Activated naive CD8-positive, alpha-beta T cell treated with anti-CD3 and anti-CD28 coated beads, Interleukin-2, amount 50 U/mL, for 24 hours (primary cell): ENCODE results near the gene LTB.

ENCODE experiments used
- ATAC-seq: fragments of 150-1000 bp; cut with Tn5 transposase; one replicate; pipeline ENCODE4 v1.10.0; 2021
- DNase-seq: peaks from one replicate; pipeline ENCODE4 v3.0.0; 2021
- H3K27ac Mint-ChIP-seq: one replicate; pipeline ENCODE4 v1.8.0; 2021; ENCODE audit warnings: mild to moderate bottlenecking, mixed read lengths
- H3K27me3 Mint-ChIP-seq: one replicate; pipeline ENCODE4 v1.8.0; 2021; ENCODE audit warnings: mixed read lengths
- H3K36me3 Mint-ChIP-seq: one replicate; pipeline ENCODE4 v1.8.0; 2021; ENCODE audit warnings: low read depth, mixed read lengths
- H3K4me1 Mint-ChIP-seq: one replicate; pipeline ENCODE4 v1.8.0; 2021; ENCODE audit warnings: mixed read lengths
- H3K4me3 Mint-ChIP-seq: one replicate; pipeline ENCODE4 v1.8.0; 2021; ENCODE audit warnings: mild to moderate bottlenecking, moderate library complexity, mixed read lengths
- H3K9me3 Mint-ChIP-seq: one replicate; pipeline ENCODE4 v1.8.0; 2021; ENCODE audit warnings: mixed read lengths

Gene LTB

GRCh38 chr6:31575335-31575901 is 6.8 kb downstream of the LTB start, which contains the start of gene TNF:
TSS of gene TNF (plus strand) at chr6:31575565. CDS start at chr6:31575742, 177 bp downstream.
- H3K4me3 Mint-ChIP-seq = peak within 1 kb of the TSS; percentile 99
- H3K27me3 Mint-ChIP-seq = no peaks in the 10 kb centered on the region
- DNase-seq (peak; percentile 84), ATAC-seq (peak; percentile 13)
- peaks cover 57% of the 10 kb centered on the region for H3K36me3 Mint-ChIP-seq
- H3K27ac Mint-ChIP-seq = peak within 1 kb of the TSS; percentile 97
- H3K9me3 Mint-ChIP-seq = no peaks in the 10 kb centered on the region
- H3K4me1 Mint-ChIP-seq = peaks cover 87% of the 10 kb centered on the region

- DNase-seq = peak; percentile 62
- peak overlapping the region; percentile 99 for H3K4me3 Mint-ChIP-seq
- no peak for ATAC-seq
- H3K9me3 Mint-ChIP-seq = no peaks in the 10 kb centered on the region
- no peaks in the 10 kb centered on the region for H3K27me3 Mint-ChIP-seq
- H3K4me1 Mint-ChIP-seq = peaks cover 87% of the 10 kb centered on the region
- peaks cover 56% of the 10 kb centered on the region for H3K36me3 Mint-ChIP-seq
- H3K27ac Mint-ChIP-seq = peak overlapping the region; percentile 97
Measured at GRCh38 chr6:31574106-31575061, 7.8 kb downstream of the LTB start.

- peaks cover 47% of the 10 kb centered on the region for H3K36me3 Mint-ChIP-seq
- H3K9me3 Mint-ChIP-seq = no peaks in the 10 kb centered on the region
- peaks cover 87% of the 10 kb centered on the region for H3K4me1 Mint-ChIP-seq
- H3K27ac Mint-ChIP-seq = peak overlapping the region; percentile 97
- DNase-seq (no peak), ATAC-seq (no peak)
- H3K4me3 Mint-ChIP-seq = peak overlapping the region; percentile 99
- H3K27me3 Mint-ChIP-seq = no peaks in the 10 kb centered on the region
Measured at GRCh38 chr6:31573239-31574105, 8.8 kb downstream of the LTB start.

GRCh38 chr6:31572041-31572911 is 9.9 kb downstream of the LTB start, which contains the start of gene LTA:
TSS of gene LTA (plus strand) at chr6:31572289. CDS start at chr6:31572743, 454 bp downstream.
- H3K36me3 Mint-ChIP-seq = peaks cover 37% of the 10 kb centered on the region
- no peaks in the 10 kb centered on the region for H3K27me3 Mint-ChIP-seq
- DNase-seq (peak; percentile 82), ATAC-seq (peak; percentile 49)
- peak within 1 kb of the TSS; percentile 97 for H3K27ac Mint-ChIP-seq
- H3K4me1 Mint-ChIP-seq = peaks cover 94% of the 10 kb centered on the region
- no peaks in the 10 kb centered on the region for H3K9me3 Mint-ChIP-seq
- H3K4me3 Mint-ChIP-seq = peak within 1 kb of the TSS; percentile 99

- ATAC-seq (no peak), DNase-seq (no peak)
- peaks cover 24% of the 10 kb centered on the region for H3K36me3 Mint-ChIP-seq
- peak overlapping the region; percentile 10 for H3K4me3 Mint-ChIP-seq
- H3K27me3 Mint-ChIP-seq = no peaks in the 10 kb centered on the region
- peak overlapping the region; percentile 72 for H3K27ac Mint-ChIP-seq
- peaks cover 90% of the 10 kb centered on the region for H3K4me1 Mint-ChIP-seq
- no peaks in the 10 kb centered on the region for H3K9me3 Mint-ChIP-seq
Measured at GRCh38 chr6:31569861-31570536, 12.2 kb downstream of the LTB start.

GRCh38 chr6:31568537-31568961 is 13.7 kb downstream of the LTB start:
- Mint-ChIP-seq H3K4me3 (peak overlapping the region; percentile 46), H3K9me3 (no peaks in the 10 kb centered on the region), H3K27me3 (no peaks in the 10 kb centered on the region), H3K4me1 (peaks cover 86% of the 10 kb centered on the region), H3K27ac (peak overlapping the region; percentile 85), H3K36me3 (peaks cover 24% of the 10 kb centered on the region)
- DNase-seq (peak; percentile 69), ATAC-seq (peak; percentile 66)

- Mint-ChIP-seq H3K36me3 (peaks cover 20% of the 10 kb centered on the region), H3K27me3 (no peaks in the 10 kb centered on the region), H3K4me1 (peaks cover 86% of the 10 kb centered on the region), H3K27ac (peak overlapping the region; percentile 85), H3K9me3 (no peaks in the 10 kb centered on the region), H3K4me3 (peak overlapping the region; percentile 46)
- DNase-seq (no peak), ATAC-seq (peak; percentile 14)
Measured at GRCh38 chr6:31567531-31568370, 14.5 kb downstream of the LTB start.

GRCh38 chr6:31560697-31561058 is 21.5 kb downstream of the LTB start:
- no peaks in the 10 kb centered on the region for H3K9me3 Mint-ChIP-seq
- ATAC-seq (no peak), DNase-seq (no peak)
- peak overlapping the region; percentile 63 for H3K4me3 Mint-ChIP-seq
- peaks cover 4% of the 10 kb centered on the region for H3K27me3 Mint-ChIP-seq
- peak overlapping the region; percentile 96 for H3K27ac Mint-ChIP-seq
- H3K36me3 Mint-ChIP-seq = peaks cover 45% of the 10 kb centered on the region
- peaks cover 95% of the 10 kb centered on the region for H3K4me1 Mint-ChIP-seq

- Mint-ChIP-seq H3K36me3 (peaks cover 39% of the 10 kb centered on the region), H3K27me3 (peaks cover 4% of the 10 kb centered on the region), H3K9me3 (no peaks in the 10 kb centered on the region), H3K4me3 (peak overlapping the region; percentile 63), H3K4me1 (peaks cover 89% of the 10 kb centered on the region), H3K27ac (peak overlapping the region; percentile 96)
- peak; percentile 71 for DNase-seq
- peak; percentile 47 for ATAC-seq
Measured at GRCh38 chr6:31559958-31560696, 22.1 kb downstream of the LTB start.

GRCh38 chr6:31559606-31559957 is 22.6 kb downstream of the LTB start:
- ATAC-seq = peak; percentile 10
- H3K36me3 Mint-ChIP-seq = peaks cover 39% of the 10 kb centered on the region
- H3K27ac Mint-ChIP-seq = peak overlapping the region; percentile 96

GRCh38 chr6:31558631-31559500 is 23.4 kb downstream of the LTB start:
- Mint-ChIP-seq H3K36me3 (peaks cover 39% of the 10 kb centered on the region), H3K27ac (peak overlapping the region; percentile 96), H3K9me3 (no peaks in the 10 kb centered on the region), H3K27me3 (peaks cover 4% of the 10 kb centered on the region), H3K4me3 (peak overlapping the region; percentile 63), H3K4me1 (peaks cover 92% of the 10 kb centered on the region)
- ATAC-seq (peak; percentile 55), DNase-seq (peak; percentile 74)

More at GRCh38 chr6:31559606-31559957, 22.6 kb downstream of the LTB start:
- DNase-seq = no peak
- Mint-ChIP-seq H3K4me3 (peak overlapping the region; percentile 63), H3K27me3 (peaks cover 4% of the 10 kb centered on the region), H3K4me1 (peaks cover 88% of the 10 kb centered on the region), H3K9me3 (no peaks in the 10 kb centered on the region)
